Psoas muscle (tissue), 8 donors: ENCODE data around the gene NUDT1. TPM values are rescaled to one million over a fixed set of nuclear protein-coding genes. Genes with fewer than 3 reads are reported as not detected.

Source experiments
- ATAC-seq, 4 donors: fragments of 200-7000 bp; cut with Tn5 transposase; one replicate each; pipeline ENCODE4 v1.9.1; 2020; ENCODE audit warnings: moderate library complexity in 3 of 4, mild to moderate bottlenecking in 2 of 4
- DNase-seq, 2 donors: peaks; one replicate each; pipeline ENCODE4 v3.0.0-alpha.2; 2020
- H3K27ac ChIP-seq: fragments of 200-600 bp; one replicate; pipeline ENCODE4 v1.8.0; 2022
- H3K27me3 ChIP-seq, 3 donors: fragments of 200-600 bp in 1 of 3; one replicate each; pipeline versions ENCODE4 v1.6.1 to v1.8.0; 2013 to 2022; ENCODE audit warnings: low read length in 2 of 3, mild to moderate bottlenecking in 2 of 3, moderate library complexity in 1 of 3; ENCODE audit not compliant: insufficient read depth in 3 of 3
- H3K36me3 ChIP-seq, 2 donors: fragments of 200-600 bp in 1 of 2; one replicate each; pipeline versions ENCODE4 v1.6.1 to v1.8.0; 2013 to 2022; ENCODE audit warnings: low read depth in 1 of 2, mild to moderate bottlenecking in 1 of 2, moderate library complexity in 1 of 2; ENCODE audit not compliant: insufficient read depth in 1 of 2
- H3K4me1 ChIP-seq: fragments of 200-600 bp; one replicate; pipeline ENCODE4 v1.8.0; 2022
- H3K4me3 ChIP-seq: fragments of 200-600 bp; one replicate; pipeline ENCODE4 v1.8.0; 2022; ENCODE audit warnings: mild to moderate bottlenecking
- H3K9me3 ChIP-seq: fragments of 200-600 bp; one replicate; pipeline ENCODE4 v1.8.0; 2022
- CTCF ChIP-seq: fragments of 200-600 bp; IDR thresholded peaks from one replicate; pipeline ENCODE4 v1.8.0; 2022; ENCODE audit warnings: antibody characterized with exemption
- WGBS, 3 donors: extraction: QIAGEN DNeasy Blood & Tissue Kit; methylation state at CpG; one replicate each; pipeline versions ENCODE4 v1.1.6 to v1.1.7; 2013; 5-methylcytosine and 5-hydroxymethylcytosine counted together
- intact Hi-C, 2 donors: fragments of 100-400 bp; cut with DNase I; formaldehyde crosslinking; loops; one replicate each; pipeline versions ENCODE4 v1.11.0 to v1.14.2; 2022
- polyA plus RNA-seq, 3 donors: library from polyadenylated mRNA; stranded (reverse); fragments of 200-250 nt; gene quantifications; one replicate each; pipeline ENCODE4 v1.2.3, GENCODE V29; 2013
- total RNA-seq, 4 donors: library from RNA; stranded (reverse); fragmentation: NEBNext Ultra II Directional in 2 of 4; extraction: Animal tissue kit (Norgen Biotek cat#: 25700) in 2 of 4; gene quantifications; one replicate each; pipeline versions ENCODE4 v1.2.1 to v1.2.4, GENCODE V29; 2021 to 2023
- donor health status: healthy with polysubstance abuse.
- donor health status: DM: no; HTN: no; CAD: no; lungs with moderate emphysema.
- donor health status: Bipolar disorder and iron deficiency.
- donor health status: healthy.
- donor health status: DM: yes; HTN: yes; CAD: no.
- donor health status: DM: no; HTN: no; CAD: no.
- donor health status: DM: no; HTN: no; CAD: no.
- donor health status: DM: yes; HTN: yes; CAD: no.

NUDT1 gene
- total and polyA plus RNA-seq, 7 donors = 5.6 to 29.2 (median 12.4) TPM

GRCh38 chr7:2203766-2204300, 38.2 kb upstream of the NUDT1 start:
- TF ChIP-seq CTCF = no peak
- no peaks in the 10 kb centered on the region for H3K9me3 ChIP-seq
- intact Hi-C loops = loop anchor here (10.0 kb wide), 2 partner anchors 389 to 539 kb away; no protein-coding TSS in a partner anchor
- ATAC-seq = no peak
- H3K4me3 ChIP-seq = no peak overlapping the region
- H3K27me3 ChIP-seq = no peaks in the 10 kb centered on the region
- no peak overlapping the region for H3K27ac ChIP-seq
- H3K4me1 ChIP-seq = peaks cover 7% of the 10 kb centered on the region
- DNase-seq = no peak
- WGBS, 3 donors = 73 to 82% (median 81%) methylated on average over 13 of the region's 13 CpGs
- H3K36me3 ChIP-seq = peaks cover 0 to 33% of the 10 kb centered on the region in 2 donors

GRCh38 chr7:2204446-2204845, 37.6 kb upstream of the NUDT1 start:
- ATAC-seq (no peak), DNase-seq (no peak)
- intact Hi-C loops = loop anchor here (10.0 kb wide), 2 partner anchors 390 to 540 kb away; no protein-coding TSS in a partner anchor
- no peaks in the 10 kb centered on the region for H3K9me3 ChIP-seq
- H3K27me3 ChIP-seq = no peaks in the 10 kb centered on the region
- H3K36me3 ChIP-seq = peaks cover 0 to 31% of the 10 kb centered on the region in 2 donors
- WGBS, 3 donors = 94 to 97% (median 97%) methylated on average over 11 of the region's 11 CpGs
- H3K4me3 ChIP-seq = no peak overlapping the region
- no peak overlapping the region for H3K27ac ChIP-seq
- peaks cover 7% of the 10 kb centered on the region for H3K4me1 ChIP-seq
- no peak for TF ChIP-seq CTCF

GRCh38 chr7:2205036-2205780, 36.8 kb upstream of the NUDT1 start:
- intact Hi-C loops = loop anchor here (5.0 to 10.0 kb wide), 3 partner anchors 390 to 628 kb away; no protein-coding TSS in a partner anchor
- no peaks in the 10 kb centered on the region for H3K27me3 ChIP-seq
- H3K4me1 ChIP-seq = peaks cover 7% of the 10 kb centered on the region
- no peaks in the 10 kb centered on the region for H3K9me3 ChIP-seq
- peaks cover 0 to 23% of the 10 kb centered on the region in 2 donors for H3K36me3 ChIP-seq
- no peak for ATAC-seq
- no peak overlapping the region for H3K27ac ChIP-seq
- no peak overlapping the region for H3K4me3 ChIP-seq
- no peak for DNase-seq
- 87 to 94% (median 91%) methylated on average over 16 of the region's 16 CpGs for WGBS, 3 donors
- no peak for TF ChIP-seq CTCF

GRCh38 chr7:2208712-2209111, 33.3 kb upstream of the NUDT1 start:
- H3K4me3 ChIP-seq = no peak overlapping the region
- TF ChIP-seq CTCF = no peak
- intact Hi-C loops = loop anchor here (2.0 to 10.0 kb wide), 4 partner anchors 104 to 631 kb away; no protein-coding TSS in a partner anchor
- H3K36me3 ChIP-seq = peaks cover 0 to 47% of the 10 kb centered on the region in 2 donors
- H3K27me3 ChIP-seq = no peaks in the 10 kb centered on the region
- H3K27ac ChIP-seq = no peak overlapping the region
- no peaks in the 10 kb centered on the region for H3K9me3 ChIP-seq
- no peaks in the 10 kb centered on the region for H3K4me1 ChIP-seq
- 91 to 93% (median 92%) methylated on average over 16 of the region's 16 CpGs for whole genome bisulfite sequencing, 3 donors
- no peak for DNase-seq
- no peak for ATAC-seq
